Central memory CD8-positive, alpha-beta T cell (primary cell): ENCODE results near the gene DDX42.

Experiments used
- ATAC-seq: fragments of 150-1000 bp; cut with Tn5 transposase; replicated peaks from 2 replicates; pipeline ENCODE4 v1.10.0; 2022; ENCODE audit warnings: mild to moderate bottlenecking, moderate FRiP score, moderate number of reproducible peaks; ENCODE audit not compliant: poor library complexity, severe bottlenecking; ENCODE audit errors: extremely low read depth
- DNase-seq, 2 donors: peaks; one replicate each; pipeline ENCODE4 v3.0.0; 2021; ENCODE audit warnings: low spot score in 2 of 2
- H3K27ac Mint-ChIP-seq: one replicate; pipeline ENCODE4 v1.8.0; 2022; ENCODE audit warnings: low read depth, mild to moderate bottlenecking, moderate library complexity, mixed read lengths
- H3K27me3 Mint-ChIP-seq: one replicate; pipeline ENCODE4 v1.8.0; 2022; ENCODE audit warnings: mixed read lengths
- H3K36me3 Mint-ChIP-seq: one replicate; pipeline ENCODE4 v1.8.0; 2022; ENCODE audit warnings: mild to moderate bottlenecking, moderate library complexity, mixed read lengths; ENCODE audit not compliant: insufficient read depth
- H3K4me1 Mint-ChIP-seq: one replicate; pipeline ENCODE4 v1.8.0; 2022; ENCODE audit warnings: mixed read lengths
- H3K4me3 Mint-ChIP-seq: one replicate; pipeline ENCODE4 v1.8.0; 2022; ENCODE audit warnings: mild to moderate bottlenecking, moderate library complexity, mixed read lengths
- H3K9me3 Mint-ChIP-seq: one replicate; pipeline ENCODE4 v1.8.0; 2022; ENCODE audit warnings: mixed read lengths

The DDX42 gene

GRCh38 chr17:63819131-63819530 is 45.2 kb downstream of the DDX42 start:
- DNase-seq (no peak), ATAC-seq (no peak)
- H3K4me1 Mint-ChIP-seq, result peaks cover 36% of the 10 kb centered on the region
- H3K27ac Mint-ChIP-seq, result no peak overlapping the region
- H3K9me3 Mint-ChIP-seq, result no peaks in the 10 kb centered on the region
- peaks cover 77% of the 10 kb centered on the region for H3K36me3 Mint-ChIP-seq
- H3K4me3 Mint-ChIP-seq, result no peak overlapping the region
- no peaks in the 10 kb centered on the region for H3K27me3 Mint-ChIP-seq

DNA sequence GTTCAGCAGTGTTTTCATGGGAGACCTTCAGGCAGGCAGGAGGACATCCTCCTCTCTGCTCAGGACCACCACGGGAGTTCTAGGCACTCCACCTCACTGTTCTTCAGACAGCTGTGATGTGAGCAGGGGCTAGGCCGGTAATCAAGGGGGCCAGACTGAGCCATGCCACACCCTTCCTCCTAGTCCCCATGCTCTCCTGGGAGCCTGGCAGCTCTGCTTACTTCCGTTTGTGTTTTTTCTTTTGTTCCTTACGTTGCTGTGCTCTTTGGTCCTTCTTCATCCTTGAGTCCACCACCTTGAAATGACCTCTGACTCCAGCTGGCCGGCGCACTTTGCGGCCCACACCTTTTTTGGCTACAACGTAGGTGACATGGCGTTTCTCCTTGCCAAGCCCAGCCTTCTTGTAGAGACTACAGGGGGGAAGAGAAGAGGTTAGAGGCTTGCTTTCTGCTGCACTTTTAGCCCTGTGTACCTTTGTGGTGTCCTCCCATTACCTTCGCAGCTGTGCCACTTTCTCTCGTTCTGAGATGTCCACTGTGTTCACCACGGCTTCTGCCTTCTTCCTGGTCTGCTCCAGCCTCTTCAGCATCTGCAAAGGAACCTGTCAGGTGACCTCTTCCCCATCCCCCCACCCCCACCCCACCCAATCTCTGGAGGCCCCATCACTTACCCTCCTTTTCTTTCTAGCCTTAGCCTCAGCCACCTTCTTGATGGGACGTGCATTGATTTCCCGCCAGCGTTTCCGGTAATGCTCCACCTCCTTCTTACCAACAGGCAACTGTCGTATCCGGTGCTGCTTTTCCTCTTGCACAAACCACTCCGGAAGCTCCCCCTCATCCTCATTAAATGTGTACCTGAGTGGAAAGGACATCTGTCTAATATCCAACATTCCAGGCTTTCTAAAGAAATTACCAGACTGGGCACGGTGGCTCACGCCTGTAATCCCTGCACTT is 45.9 kb downstream of the DDX42 start:
- no peaks in the 10 kb centered on the region for H3K9me3 Mint-ChIP-seq
- ATAC-seq (no peak), DNase-seq (no peak)
- no peaks in the 10 kb centered on the region for H3K27me3 Mint-ChIP-seq
- peaks cover 42% of the 10 kb centered on the region for H3K4me1 Mint-ChIP-seq
- peak overlapping the region; percentile 37 for H3K4me3 Mint-ChIP-seq
- H3K27ac Mint-ChIP-seq, result no peak overlapping the region
- H3K36me3 Mint-ChIP-seq, result peaks cover 75% of the 10 kb centered on the region

DNA sequence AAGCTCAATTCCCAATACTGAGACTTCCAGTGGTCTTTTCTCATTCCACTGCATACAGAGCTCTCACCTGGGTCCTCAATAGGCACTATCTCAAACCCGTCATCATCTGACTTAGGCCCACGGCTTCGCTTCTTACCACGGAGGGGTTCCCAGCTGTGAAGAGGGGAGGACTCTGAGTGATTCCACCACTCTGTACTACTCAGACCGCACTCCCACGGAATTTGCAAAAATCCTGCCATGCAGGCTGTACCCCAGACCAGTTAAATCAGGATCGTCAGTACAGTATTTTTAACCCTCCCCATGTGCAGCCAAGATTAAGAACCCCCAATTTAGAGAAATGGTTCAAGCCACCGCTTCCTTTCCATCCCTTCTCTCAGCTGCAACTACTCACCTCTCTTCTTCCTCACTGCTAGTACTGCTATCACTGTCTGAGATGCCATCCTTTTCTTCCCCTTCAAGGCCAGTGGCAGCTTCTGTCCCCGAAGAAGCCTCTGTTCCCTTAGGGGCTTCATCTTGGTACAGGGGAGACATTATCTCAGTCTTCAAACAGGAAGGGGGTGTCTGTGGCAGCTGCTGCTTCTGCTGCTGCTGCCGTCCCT is 47.1 kb downstream of the DDX42 start:
- no peaks in the 10 kb centered on the region for H3K9me3 Mint-ChIP-seq
- ATAC-seq, result no peak
- no peaks in the 10 kb centered on the region for H3K27me3 Mint-ChIP-seq
- peaks cover 67% of the 10 kb centered on the region for H3K36me3 Mint-ChIP-seq
- DNase-seq, result no peak
- H3K4me1 Mint-ChIP-seq, result peaks cover 47% of the 10 kb centered on the region
- H3K27ac Mint-ChIP-seq, result no peak overlapping the region
- H3K4me3 Mint-ChIP-seq, result no peak overlapping the region

DNA sequence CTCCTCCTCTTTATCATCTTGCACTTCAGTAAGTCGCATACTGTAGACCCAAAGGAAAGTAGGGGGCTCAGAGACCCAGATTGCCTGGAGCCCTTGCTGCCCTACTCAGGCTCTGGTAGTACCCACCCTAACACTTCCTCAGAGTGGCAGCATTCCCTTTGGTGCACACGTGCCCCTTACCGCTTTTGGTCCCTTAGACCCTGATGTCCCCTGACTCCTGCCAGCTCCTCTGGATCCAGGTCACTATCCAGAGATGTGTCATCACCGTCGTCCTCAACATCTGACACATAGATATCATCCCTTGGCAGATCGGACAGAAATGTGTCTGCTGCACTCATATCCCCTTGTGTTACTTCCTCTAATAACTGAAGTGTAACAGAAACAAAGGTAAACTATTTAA is 47.8 kb downstream of the DDX42 start:
- Mint-ChIP-seq H3K27ac (no peak overlapping the region), H3K27me3 (no peaks in the 10 kb centered on the region), H3K4me1 (peaks cover 54% of the 10 kb centered on the region), H3K9me3 (no peaks in the 10 kb centered on the region), H3K4me3 (no peak overlapping the region), H3K36me3 (peaks cover 67% of the 10 kb centered on the region)
- ATAC-seq (no peak), DNase-seq (no peak)

DNA sequence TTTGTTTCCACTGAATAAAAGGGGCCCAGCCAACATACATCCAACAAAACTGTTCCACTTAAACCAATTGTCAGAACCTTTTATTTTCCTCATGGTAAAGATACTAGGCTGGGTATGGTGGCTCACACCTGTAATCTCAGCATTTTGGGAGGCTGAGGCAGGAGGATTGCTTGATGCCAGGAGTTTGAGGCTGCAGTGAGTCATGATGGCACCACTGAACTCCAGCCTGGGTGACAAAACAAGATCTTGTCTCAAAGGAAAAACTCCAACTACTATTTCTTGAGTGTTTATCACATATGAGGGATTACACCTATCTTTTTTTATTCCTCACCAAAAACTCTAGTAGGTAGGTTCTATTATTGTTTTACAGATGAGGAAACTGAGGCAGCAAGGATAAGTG is 48.6 kb downstream of the DDX42 start:
- H3K9me3 Mint-ChIP-seq, result no peaks in the 10 kb centered on the region
- DNase-seq, result no peak
- H3K4me1 Mint-ChIP-seq, result peaks cover 62% of the 10 kb centered on the region
- peaks cover 71% of the 10 kb centered on the region for H3K36me3 Mint-ChIP-seq
- H3K27me3 Mint-ChIP-seq, result no peaks in the 10 kb centered on the region
- no peak overlapping the region for H3K27ac Mint-ChIP-seq
- H3K4me3 Mint-ChIP-seq, result no peak overlapping the region
- ATAC-seq, result no peak

GRCh38 chr17:63823659-63824331 is 49.8 kb downstream of the DDX42 start:
- Mint-ChIP-seq H3K27ac (peak overlapping the region; percentile 3), H3K4me1 (peaks cover 67% of the 10 kb centered on the region), H3K9me3 (no peaks in the 10 kb centered on the region), H3K36me3 (peaks cover 63% of the 10 kb centered on the region), H3K4me3 (no peak overlapping the region), H3K27me3 (no peaks in the 10 kb centered on the region)
- DNase-seq, result no peak
- ATAC-seq, result no peak

- Mint-ChIP-seq H3K4me3 (no peak overlapping the region), H3K4me1 (peaks cover 72% of the 10 kb centered on the region), H3K27me3 (no peaks in the 10 kb centered on the region), H3K9me3 (no peaks in the 10 kb centered on the region), H3K36me3 (peaks cover 57% of the 10 kb centered on the region), H3K27ac (peak overlapping the region; percentile 3)
- no peak for ATAC-seq
- DNase-seq, result no peak
Observed at GRCh38 chr17:63824362-63824761, 50.4 kb downstream of the DDX42 start.

DNA sequence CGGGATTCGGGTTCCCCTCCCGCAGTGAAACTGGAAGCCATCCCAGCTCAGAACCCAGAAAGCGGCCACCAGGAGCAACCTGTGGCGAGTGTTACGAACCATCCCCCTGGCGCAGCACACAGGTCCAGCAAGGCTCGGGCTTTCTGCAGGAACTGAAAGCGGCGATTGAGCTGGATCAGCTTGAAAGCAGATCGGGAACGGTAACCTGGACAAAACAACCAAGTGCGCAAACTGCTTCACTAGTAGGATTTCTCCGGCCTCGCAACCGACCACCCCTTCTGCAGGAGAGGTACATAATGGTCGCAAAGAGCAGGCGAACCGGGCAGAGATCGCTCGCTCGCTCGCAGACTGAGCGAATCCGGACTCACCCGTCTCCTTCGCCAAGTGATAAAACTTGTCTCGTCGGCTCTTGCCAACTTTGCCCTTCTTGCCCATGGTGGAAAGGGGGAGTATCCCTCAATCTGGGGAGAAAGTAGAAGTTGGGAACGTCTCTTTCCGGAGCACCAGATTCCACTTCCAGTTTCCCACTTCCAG is 52.6 kb downstream of the DDX42 start:
- ATAC-seq (peak; percentile 25), DNase-seq (no peak)
- no peaks in the 10 kb centered on the region for H3K27me3 Mint-ChIP-seq
- H3K4me3 Mint-ChIP-seq, result peak overlapping the region; percentile 95
- H3K9me3 Mint-ChIP-seq, result no peaks in the 10 kb centered on the region
- peak overlapping the region; percentile 98 for H3K27ac Mint-ChIP-seq
- peaks cover 76% of the 10 kb centered on the region for H3K4me1 Mint-ChIP-seq
- peaks cover 58% of the 10 kb centered on the region for H3K36me3 Mint-ChIP-seq

DNA sequence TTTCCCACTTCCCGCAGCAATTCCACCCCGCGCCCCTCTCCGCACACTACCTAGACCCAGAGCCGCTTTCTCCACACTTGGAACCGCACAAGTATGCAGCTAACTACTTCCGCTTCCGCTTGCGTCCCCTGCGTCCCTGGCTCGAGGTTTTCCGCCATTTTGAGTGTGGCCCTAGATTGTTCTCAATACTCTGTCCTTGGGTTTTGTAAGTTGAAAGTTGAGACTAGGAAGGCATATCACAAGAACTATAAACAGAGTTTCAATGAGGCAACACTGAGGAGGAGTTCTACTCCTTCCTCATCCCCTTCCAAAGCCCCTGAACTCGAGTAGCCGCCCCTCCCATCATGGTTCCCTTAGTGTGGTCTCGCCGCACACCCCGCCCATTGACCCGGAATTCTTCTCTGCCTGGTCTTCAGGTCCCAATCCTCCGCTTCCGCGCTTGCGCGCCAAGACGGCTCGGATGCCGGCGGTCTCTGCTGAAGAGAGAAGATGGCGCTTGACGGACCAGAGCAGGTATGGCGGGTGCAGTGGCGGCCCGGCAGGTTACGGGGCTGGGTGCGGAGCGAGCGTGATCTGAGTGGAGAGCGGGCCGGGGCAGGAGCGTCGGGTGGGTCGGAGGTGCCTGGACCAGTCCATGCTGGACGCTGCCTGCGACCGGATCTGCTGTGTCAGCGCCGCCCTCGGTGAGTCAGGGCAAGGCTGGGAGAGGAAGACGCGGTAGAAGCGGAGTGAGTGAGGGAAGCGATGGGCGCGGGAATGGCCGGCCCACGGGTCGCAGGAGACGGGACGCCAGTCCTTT is 53.2 kb downstream of the DDX42 start, which contains the start of the genes FTSJ3 and PSMC5:
Gene FTSJ3, minus strand, starts transcription at position 662 of the 799 bp plus-strand sequence. CDS start 761 bp downstream, outside the sequence.
Gene PSMC5, plus strand, starts transcription at position 430 of the 799 bp plus-strand sequence. Its CDS starts 60 bp downstream, at position 490.
- Mint-ChIP-seq H3K4me1 (peaks cover 77% of the 10 kb centered on the region), H3K27ac (peak within 1 kb of the TSS; percentile 98)

GRCh38 chr17:63827801-63828221 is 53.8 kb downstream of the DDX42 start:
- H3K9me3 Mint-ChIP-seq, result no peaks in the 10 kb centered on the region
- no peaks in the 10 kb centered on the region for H3K27me3 Mint-ChIP-seq
- DNase-seq (no peak), ATAC-seq (no peak)
- peak overlapping the region; percentile 95 for H3K4me3 Mint-ChIP-seq
- peak overlapping the region; percentile 98 for H3K27ac Mint-ChIP-seq
- peaks cover 78% of the 10 kb centered on the region for H3K4me1 Mint-ChIP-seq
- H3K36me3 Mint-ChIP-seq, result peaks cover 51% of the 10 kb centered on the region

More for the DNA sequence above, 53.2 kb downstream of the DDX42 start, which contains the start of the genes FTSJ3 and PSMC5:
- H3K27me3 Mint-ChIP-seq, result no peaks in the 10 kb centered on the region
- H3K36me3 Mint-ChIP-seq, result peaks cover 53% of the 10 kb centered on the region
- peak within 1 kb of the TSS; percentile 95 for H3K4me3 Mint-ChIP-seq
- ATAC-seq (peak; percentile 94), DNase-seq (peak; percentile 86 to 89)
- H3K9me3 Mint-ChIP-seq, result no peaks in the 10 kb centered on the region

GRCh38 chr17:63828936-63829335 is 55.0 kb downstream of the DDX42 start:
- DNase-seq, result no peak
- Mint-ChIP-seq H3K4me1 (peaks cover 73% of the 10 kb centered on the region), H3K4me3 (no peak overlapping the region), H3K9me3 (no peaks in the 10 kb centered on the region), H3K27me3 (no peaks in the 10 kb centered on the region), H3K36me3 (peaks cover 46% of the 10 kb centered on the region), H3K27ac (no peak overlapping the region)
- no peak for ATAC-seq
